K562 (cell line): ENCODE measurements around the gene DACT3. TPM values are rescaled to one million over a fixed set of nuclear protein-coding genes. Genes with fewer than 3 reads are reported as not detected.

Experiments used
- ATAC-seq: fragments of 200-7000 bp; cut with Tn5 transposase; 3 replicates; pipeline ENCODE4 v1.9.1; 2020; ENCODE audit warnings: moderate library complexity
- BruUV-seq: library from RNA; stranded (reverse); fragments of 400-500 nt; replicated peaks from 2 replicates; lab custom pipeline; 2021; lab: Mats Ljungman, UMichigan
- CTCF ChIA-PET: fragments of 300-600 bp; formaldehyde crosslinking; extraction: SDS; loops from one replicate; lab custom pipeline; 2021; ENCODE audit warnings: low intra/inter-chr PET ratio; lab: Yijun Ruan, JAX
- POLR2A ChIA-PET: fragments of 300-600, 350-650 bp; sonication (Branson Sonifier 250); formaldehyde crosslinking; extraction: SDS; loops from one replicate; lab custom pipeline; 2021; ENCODE audit warnings: antibody characterized with exemption, inconsistent platforms; lab: Yijun Ruan, JAX
- DNase-seq, 4 experiments: peaks; one replicate each; pipeline versions ENCODE4 v3.0.0 to v3.0.0-alpha.2; 2011 to 2018; ENCODE audit warnings: low spot score in 3 of 4, mixed read lengths in 3 of 4; ENCODE audit errors: extremely low read depth in 1 of 4
- FAIRE-seq: peaks from 2 replicates; lab custom pipeline; 2011; peaks lifted over from hg19 to GRCh38; lab: Jason Lieb, UNC
- H2AFZ ChIP-seq: 2 replicates; pipeline ENCODE4 v1.6.0; 2011; ENCODE audit warnings: low read depth, low read length, control low read depth, inconsistent platforms
- H3K27ac ChIP-seq: fragments of 200-600 bp; 3 replicates; pipeline ENCODE4 v1.8.0; 2011; ENCODE audit warnings: low read depth, mild to moderate bottlenecking, control low read depth, inconsistent platforms, low read length, moderate library complexity, mixed read lengths; ENCODE audit errors: extremely low read depth
- H3K27me3 ChIP-seq, 2 experiments: fragments of 300-600 bp in 1 of 2; 2 replicates in 1 of 2; 3 replicates in 1 of 2; pipeline versions ENCODE4 v1.6.0 to v1.8.0; 2011; ENCODE audit warnings: inconsistent platforms in 2 of 2, low read length in 2 of 2, mild to moderate bottlenecking in 1 of 2, mixed read lengths in 1 of 2, moderate library complexity in 1 of 2; ENCODE audit not compliant: control insufficient read depth in 2 of 2, insufficient read depth in 2 of 2
- H3K36me3 ChIP-seq: fragments of 300-600 bp; 3 replicates; pipeline ENCODE4 v1.8.0; 2011; ENCODE audit warnings: mild to moderate bottlenecking, low read length, inconsistent platforms; ENCODE audit not compliant: control insufficient read depth, insufficient read depth
- H3K4me1 ChIP-seq, 2 experiments: fragments of 200-600 bp in 1 of 2; replicated peaks in 1 of 2; 2 replicates in 1 of 2; 3 replicates in 1 of 2; pipeline versions ENCODE4 v1.5.1 to v1.8.0; 2011; ENCODE audit warnings: inconsistent platforms in 2 of 2, low read length in 2 of 2, mild to moderate bottlenecking in 1 of 2, mixed read lengths in 1 of 2, moderate library complexity in 1 of 2; ENCODE audit not compliant: control insufficient read depth in 2 of 2, insufficient read depth in 2 of 2
- H3K4me2 ChIP-seq: 2 replicates; pipeline ENCODE4 v1.6.1; 2011; ENCODE audit warnings: low read length, control low read depth, inconsistent platforms, mixed read lengths; ENCODE audit not compliant: insufficient read depth
- H3K4me3 ChIP-seq: fragments of 200-600 bp; sonication (generic), shearing (Covaris generic); 2 replicates; pipeline ENCODE4 v1.5.1; 2016; ENCODE audit warnings: control low read depth, inconsistent platforms
- H3K79me2 ChIP-seq: fragments of 200-600 bp; 3 replicates; pipeline ENCODE4 v1.8.0; 2011; ENCODE audit warnings: low read length, inconsistent platforms; ENCODE audit not compliant: control insufficient read depth, insufficient read depth
- H3K9ac ChIP-seq, 2 experiments: 2 replicates each; pipeline versions ENCODE4 v1.6.0 to v1.6.1; 2011; ENCODE audit warnings: low read depth in 2 of 2, low read length in 2 of 2, control low read depth in 1 of 2, inconsistent platforms in 1 of 2, mild to moderate bottlenecking in 1 of 2, mixed read lengths in 1 of 2; ENCODE audit not compliant: insufficient read depth in 1 of 2
- H3K9me1 ChIP-seq: one replicate; pipeline ENCODE4 v1.6.0; 2011; ENCODE audit warnings: inconsistent platforms, mild to moderate bottlenecking, low read length, moderate library complexity; ENCODE audit not compliant: control insufficient read depth, insufficient read depth
- H3K9me3 ChIP-seq: replicated peaks from 2 replicates; pipeline ENCODE4 v1.5.1; 2011; ENCODE audit warnings: low read depth, low read length, inconsistent platforms; ENCODE audit not compliant: control insufficient read depth, insufficient read depth
- H4K20me1 ChIP-seq: replicated peaks from 2 replicates; pipeline ENCODE4 v1.6.1; 2011; ENCODE audit warnings: low read length, inconsistent platforms, mixed read lengths; ENCODE audit not compliant: control insufficient read depth, insufficient read depth
- HSF4 ChIP-seq: fragments of 250-450 bp; sonication (Bioruptor Pico); IDR thresholded peaks from 2 replicates; pipeline ENCODE4 v2.1.2; 2022; ENCODE audit warnings: mild to moderate bottlenecking, moderate library complexity, borderline replicate concordance
- PHF8 ChIP-seq: fragments of 200-600 bp; sonication (generic); IDR thresholded peaks from 2 replicates; pipeline ENCODE4 v1.6.1; 2012; ENCODE audit warnings: mixed run types, mild to moderate bottlenecking, inconsistent platforms, low read length, moderate library complexity, borderline replicate concordance
- RBFOX2 ChIP-seq: fragments of 200-400 bp; formaldehyde crosslinking; IDR thresholded peaks from 2 replicates; pipeline ENCODE4 v1.6.1; 2017; ENCODE audit warnings: low read depth, mild to moderate bottlenecking, low read length, moderate library complexity
- SIN3A ChIP-seq, 2 experiments: fragments of 150-350 bp in 1 of 2; IDR thresholded peaks; 2 replicates each; pipeline ENCODE4 v1.6.1; 2011 to 2016; ENCODE audit warnings: borderline replicate concordance in 2 of 2, low read depth in 2 of 2, low read length in 2 of 2, mild to moderate bottlenecking in 2 of 2, moderate library complexity in 2 of 2; ENCODE audit not compliant: control insufficient read depth in 1 of 2
- SIRT6 ChIP-seq: IDR thresholded peaks from one replicate; pipeline ENCODE4 v1.6.1; 2012; ENCODE audit warnings: low read depth, mild to moderate bottlenecking, control low read depth, inconsistent platforms, low read length, moderate library complexity
- THAP12 ChIP-seq: fragments of 250-450 bp; sonication (Bioruptor Pico); IDR thresholded peaks from 2 replicates; pipeline ENCODE4 v1.9.0; 2021; ENCODE audit warnings: mild to moderate bottlenecking, inconsistent platforms
- ZBTB7A ChIP-seq: IDR thresholded peaks from 2 replicates; pipeline ENCODE4 v1.6.1; 2011; ENCODE audit warnings: low read depth, mild to moderate bottlenecking, low read length, moderate library complexity, borderline replicate concordance; ENCODE audit not compliant: control insufficient read depth
- ZMIZ1 ChIP-seq, 2 experiments: fragments of 150-350 bp in 1 of 2; IDR thresholded peaks; 2 replicates each; pipeline ENCODE4 v1.6.1; 2012 to 2016; ENCODE audit warnings: low read depth in 2 of 2, low read length in 2 of 2, mild to moderate bottlenecking in 1 of 2, moderate library complexity in 1 of 2
- ZNF780A ChIP-seq: fragments of 250-450 bp; sonication (Bioruptor Pico); IDR thresholded peaks from 2 replicates; pipeline ENCODE4 v1.5.0; 2021; ENCODE audit warnings: mild to moderate bottlenecking
- ZSCAN29 ChIP-seq: fragments of 450-650 bp; IDR thresholded peaks from 2 replicates; pipeline ENCODE4 v1.6.1; 2017
- whole genome bisulfite sequencing: fragments of 100-300 bp; shearing (Covaris generic); methylation state at CpG from one replicate; pipeline ENCODE4 v1.1.6; 2016; ENCODE audit warnings: low coverage, mixed read lengths; ENCODE audit not compliant: insufficient coverage; ENCODE audit errors: missing lambda C conversion rate; 5-methylcytosine and 5-hydroxymethylcytosine counted together
- in situ Hi-C: fragments of 300-500 bp; cut with MboI; formaldehyde crosslinking; loops from 4 replicates; pipeline ENCODE4 v1.15.0; 2018; ENCODE audit warnings: inconsistent platforms, mixed read lengths
- intact Hi-C: fragments of 100-400 bp; cut with micrococcal nuclease; formaldehyde crosslinking; loops from 2 replicates; pipeline ENCODE4 v1.14.2; 2022
- polyA plus RNA-seq, 8 experiments: library from polyadenylated mRNA; depleted of rRNA in 4 of 8; stranded (reverse) in 5 of 8; unstranded in 3 of 8; fragments of >200 nt; fragmentation: Nextera tagmentation in 2 of 8; fragmentation: Illumina TruSeq in 1 of 8; extraction: Ambion mirVana in 2 of 8; extraction: Trizol in 1 of 8; gene quantifications; 2 replicates each; pipeline versions ENCODE4 v1.2.1 to v1.2.3, GENCODE V29; 2011 to 2014; ENCODE audit warnings: inconsistent platforms in 1 of 8, missing spikeins in 1 of 8
- total RNA-seq, 7 experiments: library from RNA; depleted of rRNA in 6 of 7; stranded (reverse); fragments of >200 nt in 6 of 7; fragmentation: Illumina TruSeq in 2 of 7; extraction: Trizol in 2 of 7; gene quantifications; 2 replicates each; pipeline versions ENCODE4 v1.2.1 to v1.2.3, GENCODE V29; 2011 to 2021; ENCODE audit warnings: low replicate concordance in 1 of 7

DACT3 gene
- total and polyA plus RNA-seq, 9 of the 15 experiments (the other 6 are each of a cell fraction or from before 2014, with no cell fraction given): 0.67 to 6.5 (median 3.5) TPM

GRCh38 chr19:46661735-46662592 lies 982 bp upstream of the DACT3 start (continued):
- TF ChIP-seq ZMIZ1 (IDR thresholded peaks at IDR 0.05; ENCODE audit: low read depth in 2 of 2, low read length in 2 of 2): 0 out of 4 replicates have a peak, but pooled peaks of 1 of the 2 experiments have one; percentile 12

GRCh38 chr19:46660551-46661019 lies 397 bp downstream of the DACT3 start:
- peak overlapping the region; percentile 75 for H2AFZ ChIP-seq
- no peaks in the 10 kb centered on the region for H3K36me3 ChIP-seq
- ChIA-PET POLR2A (interaction anchor here (0.6 to 2.3 kb wide), 9 partner anchors 12 to 127 kb away, joined by 3 to 10 read pairs (median 5); partner anchors contain the start of gene CALM3), CTCF (interaction anchor here (0.7 to 3.0 kb wide), 4 partner anchors 10 to 131 kb away, joined by 3 to 26 read pairs (median 24); no protein-coding TSS in a partner anchor)
- peak overlapping the region in 1 of 2 experiments; percentile 87; a peak in 2 of 4 replicates for H3K9ac ChIP-seq
- H3K9me1 ChIP-seq: no peaks in the 10 kb centered on the region
- peaks cover 25 to 30% of the 10 kb centered on the region in 2 experiments for H3K4me1 ChIP-seq
- peak overlapping the region; percentile 80 for H3K4me2 ChIP-seq
- 1% methylated on average over 23 of the region's 40 CpGs for WGBS
- DNase-seq (peak in 3 of 4 experiments; percentile 32 to 56 (median 49)), FAIRE-seq (no peak), ATAC-seq (peak; percentile 19)
- no peaks in the 10 kb centered on the region for H4K20me1 ChIP-seq
- H3K27ac ChIP-seq: peak overlapping the region; percentile 24; the same call in 1 of the 3 replicates
- no peaks in the 10 kb centered on the region for H3K27me3 ChIP-seq
- no TSS peak for BruUV-seq
- H3K9me3 ChIP-seq: no peaks in the 10 kb centered on the region
- in situ Hi-C loops (loop anchor here (5.0 kb wide), 1 partner anchor 48 kb away; no protein-coding TSS in a partner anchor), intact Hi-C loops (loop anchor here (1.0 kb wide), 1 partner anchor 59 kb away; the partner anchor contains the start of gene CALM3)
- H3K79me2 ChIP-seq: no peaks in the 10 kb centered on the region
- H3K4me3 ChIP-seq: peak overlapping the region; percentile 54
- TF ChIP-seq ZBTB7A (peak; percentile 34; the same call in 1 of the 2 replicates), SIN3A (IDR thresholded peaks at IDR 0.05; ENCODE audit: borderline replicate concordance in 2 of 2, control insufficient read depth in 1 of 2, low read depth in 2 of 2, low read length in 2 of 2) (peak in 1 of 2 experiments; percentile 59; a peak in 1 of 4 replicates), SIRT6 (no peak), PHF8 (0 out of 2 replicates have a peak, but pooled peaks have one; percentile 21), ZSCAN29 (no peak), ZNF780A (CRISPR knock-in tag) (no peak), RBFOX2 (peak; percentile 30; the same call in 1 of the 2 replicates), HSF4 (no peak), THAP12 (peak; percentile 28; the same call in 1 of the 2 replicates)
